ENCODE data around the gene SEMA4F. TPM values are rescaled to one million over a fixed set of nuclear protein-coding genes. Genes with fewer than 3 reads are reported as not detected.

The SEMA4F gene
- total RNA-seq, 1 experiment from 2014 or later, result 39.2 TPM

DNA sequence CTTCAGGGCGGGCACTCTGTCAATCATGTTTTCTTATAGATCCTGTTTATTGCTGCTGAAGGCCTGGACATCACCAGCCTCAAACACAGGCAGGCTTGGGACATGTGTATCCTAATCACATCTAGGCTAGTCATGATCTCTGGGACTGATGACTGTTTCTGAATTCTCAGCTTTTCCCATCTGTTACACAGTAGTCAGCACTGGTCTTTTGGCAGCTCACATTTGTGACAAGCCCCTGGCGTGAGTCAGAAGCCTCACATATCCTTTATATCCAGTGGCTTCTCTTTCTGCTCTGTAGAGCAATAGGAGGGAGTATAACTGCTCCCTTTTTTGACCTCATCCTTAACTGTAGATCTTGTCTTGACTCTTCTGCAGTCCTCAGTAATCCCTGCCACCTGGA, 4.5 kb downstream of the SEMA4F start:
- no peak for DNase-seq (ENCODE audit: low spot score)

DNA sequence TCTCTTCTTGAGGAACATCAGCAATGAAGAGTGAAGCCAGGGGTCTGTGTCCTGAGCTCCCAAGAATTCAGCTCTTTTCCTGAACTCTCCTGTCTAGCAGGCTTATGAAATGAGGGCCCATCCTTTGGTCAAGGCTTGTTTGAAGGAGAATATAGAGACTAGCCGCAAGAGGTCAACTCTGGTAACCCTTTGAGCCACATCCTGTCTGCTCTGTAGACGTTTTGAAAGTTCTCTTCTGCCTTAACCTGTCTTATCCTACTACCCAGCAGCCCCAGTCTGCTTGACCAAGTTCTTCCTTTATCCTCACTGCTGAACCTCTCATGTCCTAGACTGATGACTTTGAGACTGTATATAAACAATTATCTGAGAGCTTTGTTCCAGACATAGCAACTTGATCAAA, 5.4 kb downstream of the SEMA4F start:
- DNase-seq (ENCODE audit: low spot score), result no peak

DNA sequence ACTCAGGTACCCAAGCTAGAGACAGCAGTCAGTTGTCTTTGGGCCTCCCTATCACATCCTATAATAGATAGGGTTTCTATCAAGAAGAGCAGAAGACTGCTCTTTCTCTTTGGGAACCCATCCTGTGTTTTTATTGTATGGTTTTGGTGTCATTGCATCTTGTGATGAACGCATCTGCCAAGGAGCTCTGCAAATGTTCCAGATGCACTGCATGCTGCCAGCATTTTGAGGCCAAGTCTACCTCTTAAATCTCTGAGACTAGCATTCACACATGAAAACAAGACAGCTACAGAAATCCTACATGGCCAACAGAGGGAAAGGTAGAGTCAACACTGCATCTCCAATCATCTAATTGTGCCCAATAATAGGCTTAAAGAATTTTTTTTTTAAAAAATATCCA, 14.0 kb downstream of the SEMA4F start:
- no peak for DNase-seq (ENCODE audit: low spot score)

DNA sequence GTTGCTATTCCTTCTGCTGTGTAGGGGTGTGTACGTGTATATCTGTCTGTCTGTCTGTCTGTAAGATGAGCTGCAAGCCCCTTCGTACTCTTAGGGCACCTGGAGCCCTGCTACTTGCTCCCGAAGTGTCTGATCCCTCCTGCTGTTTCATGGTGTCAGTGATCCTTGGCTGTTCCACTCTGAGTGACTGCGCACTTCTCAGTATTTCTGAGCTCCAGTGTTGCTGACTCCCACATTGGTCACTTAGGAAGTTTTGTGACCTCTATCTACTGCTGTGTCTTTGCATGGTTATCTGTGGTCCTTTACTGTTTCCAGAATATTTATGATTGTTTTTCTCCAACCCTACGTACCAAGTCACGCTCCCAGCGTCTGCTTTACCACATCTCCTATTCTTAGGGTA, 16.2 kb downstream of the SEMA4F start:
- DNase-seq (ENCODE audit: low spot score), result no peak

DNA sequence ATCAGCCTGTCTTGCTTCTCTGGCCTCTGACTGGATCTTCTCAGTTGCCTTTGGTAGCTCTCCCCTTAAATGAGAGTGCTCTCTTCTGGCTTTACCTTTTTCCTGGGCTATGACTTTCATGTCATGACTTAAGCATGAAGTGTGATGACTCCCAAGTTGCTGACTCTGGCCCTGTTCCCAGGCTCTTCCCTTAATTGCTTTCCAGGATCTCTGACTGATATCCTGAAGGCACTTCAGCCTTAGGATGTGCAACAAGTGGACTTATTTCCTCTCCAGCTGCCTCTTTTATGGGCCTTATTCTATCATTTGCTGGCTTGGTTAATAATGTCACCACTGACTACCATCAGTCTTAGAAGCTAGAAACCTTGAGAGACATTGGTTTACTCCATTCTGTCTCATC, 17.4 kb downstream of the SEMA4F start:
- DNase-seq (ENCODE audit: low spot score), result peak; percentile 63

DNA sequence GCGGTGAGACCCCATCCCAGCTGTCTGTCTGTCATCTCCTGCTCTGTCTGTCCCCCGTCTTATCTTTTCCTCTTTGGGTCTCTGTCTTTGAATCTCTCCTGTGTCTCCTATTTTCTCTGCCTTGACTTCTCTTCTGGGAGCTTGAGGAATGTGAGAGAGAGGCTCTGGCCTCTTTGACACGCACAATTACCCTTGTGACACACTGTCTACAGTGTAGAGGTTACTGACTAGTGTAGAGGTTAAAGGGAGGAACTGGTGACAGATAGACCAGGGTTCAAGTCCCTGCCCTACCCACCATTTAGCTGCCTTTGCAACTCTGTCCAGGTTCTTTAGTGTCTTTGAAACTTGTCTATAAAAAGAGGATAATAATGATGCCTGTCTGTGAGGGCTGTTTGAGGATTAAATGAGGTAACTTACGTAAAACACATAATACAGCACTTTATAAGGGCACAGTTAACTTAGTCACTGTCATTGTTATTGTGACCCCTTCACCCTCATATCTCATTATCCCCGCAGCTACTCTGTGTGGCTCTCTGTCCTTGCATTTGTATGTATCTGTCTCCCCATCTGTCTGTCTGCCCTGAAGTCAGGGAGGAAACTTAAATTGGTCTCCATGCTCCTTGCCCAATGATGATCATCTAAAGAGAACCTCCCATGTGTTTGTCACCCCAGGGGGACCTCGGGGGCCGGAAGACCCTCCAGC, 19.9 kb downstream of the SEMA4F start:
- DNase-seq (ENCODE audit: low spot score), result no peak

DNA sequence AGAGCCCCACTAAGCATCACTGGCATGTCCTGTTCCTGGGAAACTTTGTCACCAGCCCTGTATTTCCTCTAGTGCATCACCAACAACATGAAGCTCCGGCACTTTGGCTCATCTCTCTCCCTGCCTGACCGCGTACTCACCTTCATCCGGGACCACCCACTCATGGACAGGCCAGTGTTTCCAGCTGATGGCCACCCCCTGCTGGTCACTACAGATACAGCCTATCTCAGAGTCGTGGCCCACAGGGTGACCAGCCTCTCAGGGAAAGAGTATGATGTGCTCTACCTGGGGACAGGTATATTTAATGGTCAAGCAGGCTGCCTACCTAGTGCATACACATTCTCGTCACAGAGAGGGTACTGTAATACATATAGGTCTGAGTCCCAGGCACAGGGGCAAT, 21.0 kb downstream of the SEMA4F start:
- no peak for DNase-seq (ENCODE audit: low spot score)

DNA sequence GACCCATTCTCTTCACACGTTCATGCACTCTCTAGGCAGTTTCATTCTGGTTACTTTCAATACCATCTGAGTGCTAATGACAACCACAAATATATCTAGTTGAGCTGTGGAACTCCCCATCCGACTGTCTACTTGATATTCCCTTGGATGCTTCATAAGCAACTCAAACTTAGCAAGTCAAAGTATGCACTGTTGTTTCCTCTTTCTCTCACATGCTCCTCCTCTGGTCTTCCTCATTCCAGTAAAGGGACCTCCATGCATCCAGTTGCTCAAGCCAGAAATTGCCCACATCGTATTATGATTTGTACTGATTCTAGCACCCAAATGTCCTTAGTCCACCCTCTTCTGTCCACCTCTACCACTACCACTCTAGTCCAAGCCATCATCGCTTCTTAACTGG, 22.3 kb downstream of the SEMA4F start:
- no peak for DNase-seq (ENCODE audit: low spot score)

DNA sequence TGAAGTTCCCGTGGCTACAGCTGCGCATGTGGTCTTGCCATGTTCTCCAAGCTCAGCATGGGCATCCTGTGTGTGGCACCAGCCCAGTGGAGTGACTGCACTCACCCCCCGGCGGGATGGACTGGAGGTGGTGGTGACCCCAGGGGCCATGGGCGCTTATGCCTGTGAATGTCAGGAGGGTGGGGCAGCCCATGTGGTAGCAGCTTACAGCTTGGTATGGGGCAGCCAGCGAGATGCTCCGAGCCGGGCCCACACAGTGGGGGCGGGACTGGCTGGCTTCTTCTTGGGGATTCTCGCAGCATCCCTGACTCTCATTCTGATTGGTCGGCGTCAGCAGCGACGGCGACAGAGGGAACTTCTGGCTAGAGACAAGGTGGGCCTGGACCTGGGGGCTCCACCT, 25.6 kb downstream of the SEMA4F start:
- DNase-seq (ENCODE audit: low spot score), result no peak

DNA sequence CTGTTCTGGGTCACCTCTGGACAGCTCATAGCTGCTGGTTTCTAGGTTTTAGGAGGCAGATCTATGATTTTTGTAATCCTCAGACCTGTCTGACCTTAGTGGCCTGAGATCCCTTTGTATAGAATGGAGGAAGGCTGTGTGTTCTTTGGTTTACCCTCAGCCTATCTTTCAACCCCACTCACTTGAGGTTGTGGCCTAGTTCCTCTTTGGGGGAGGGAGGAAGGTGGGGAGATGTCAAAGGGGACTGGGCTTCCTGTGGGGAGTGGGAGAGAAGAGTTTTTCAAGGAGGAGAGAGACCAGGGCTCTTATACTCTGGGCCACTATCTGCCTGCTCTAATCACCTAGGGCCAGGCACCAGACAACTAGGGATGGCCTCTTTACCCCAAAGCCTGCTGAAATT, 28.5 kb downstream of the SEMA4F start:
- DNase-seq (ENCODE audit: low spot score), result no peak

DNA sequence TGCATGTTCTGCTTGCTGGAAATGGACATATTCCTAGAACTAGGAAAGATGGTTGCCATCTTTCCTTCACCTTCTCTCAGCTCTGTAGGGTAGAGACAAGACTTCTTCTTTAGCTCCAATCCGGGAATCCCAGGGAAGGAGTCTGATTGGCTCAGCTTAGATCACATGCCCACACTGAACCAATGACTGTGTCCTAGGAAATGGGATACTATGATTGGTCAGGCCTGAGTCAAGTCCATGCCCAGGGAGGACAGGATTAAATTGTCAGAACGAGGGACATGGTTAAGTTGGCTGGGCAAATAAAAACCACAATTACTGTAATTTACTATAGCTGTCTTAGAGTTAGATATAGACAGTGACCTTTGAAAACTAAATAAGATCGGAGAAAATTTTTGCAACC, 31.4 kb downstream of the SEMA4F start:
- DNase-seq (ENCODE audit: low spot score), result no peak

DNA sequence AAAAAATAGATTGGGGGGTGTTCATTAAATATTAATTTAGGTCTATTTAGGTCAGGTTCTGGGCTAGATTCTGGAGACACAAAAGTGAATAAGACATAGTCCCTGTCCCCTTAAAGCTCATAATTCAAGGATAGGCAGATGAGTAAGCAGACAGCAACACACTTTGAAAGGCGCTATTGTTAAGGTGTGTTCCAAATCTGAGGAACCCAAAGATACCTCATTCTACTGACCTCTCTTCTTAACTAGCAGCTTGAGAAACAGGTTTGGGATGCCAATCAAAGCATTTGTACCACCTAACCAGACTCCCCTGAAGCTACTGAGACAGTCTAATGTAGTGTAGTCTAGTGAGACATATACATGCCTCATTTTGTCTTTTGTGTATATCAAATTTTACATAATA, 34.8 kb downstream of the SEMA4F start:
- DNase-seq (ENCODE audit: low spot score), result no peak

DNA sequence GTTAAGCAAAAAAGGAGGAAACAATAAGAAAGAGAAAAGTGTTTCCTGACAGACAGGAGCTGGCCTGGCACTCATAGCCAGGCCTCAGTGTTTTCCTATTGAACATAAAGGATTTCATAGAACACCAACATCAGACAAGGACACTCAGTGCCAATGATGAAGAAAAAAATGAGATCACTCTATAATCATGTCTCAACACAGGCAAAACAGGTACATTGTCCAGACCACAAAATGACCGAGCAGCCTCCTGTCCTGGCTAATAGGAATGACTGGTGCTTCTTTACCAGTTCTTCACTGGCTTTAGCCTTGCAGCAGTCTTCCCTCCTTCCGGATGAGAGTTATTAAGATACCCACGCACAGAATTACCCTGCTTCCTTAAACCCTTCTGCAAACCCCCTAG, 35.6 kb downstream of the SEMA4F start:
- DNase-seq (ENCODE audit: low spot score), result no peak

DNA sequence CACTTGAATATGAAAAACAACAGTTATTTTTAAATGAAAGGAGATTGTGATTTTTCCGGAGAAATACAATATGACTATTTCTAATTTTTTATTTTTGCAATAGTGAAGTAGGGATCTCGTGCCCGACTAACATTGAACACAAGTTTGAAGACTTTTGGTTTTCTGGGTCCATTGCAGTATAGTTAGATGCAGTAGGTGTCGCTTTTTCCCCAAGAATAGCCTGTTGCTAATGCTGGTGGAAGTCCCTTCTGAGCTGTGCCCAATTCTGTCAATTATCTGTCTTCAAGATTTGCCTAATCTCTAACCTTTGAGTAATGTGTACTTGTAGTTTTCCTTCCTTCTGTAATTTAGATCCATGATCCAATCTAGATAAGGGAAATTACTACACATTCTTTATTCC, 36.5 kb downstream of the SEMA4F start:
- peak; percentile 66 for DNase-seq (ENCODE audit: low spot score)

DNA sequence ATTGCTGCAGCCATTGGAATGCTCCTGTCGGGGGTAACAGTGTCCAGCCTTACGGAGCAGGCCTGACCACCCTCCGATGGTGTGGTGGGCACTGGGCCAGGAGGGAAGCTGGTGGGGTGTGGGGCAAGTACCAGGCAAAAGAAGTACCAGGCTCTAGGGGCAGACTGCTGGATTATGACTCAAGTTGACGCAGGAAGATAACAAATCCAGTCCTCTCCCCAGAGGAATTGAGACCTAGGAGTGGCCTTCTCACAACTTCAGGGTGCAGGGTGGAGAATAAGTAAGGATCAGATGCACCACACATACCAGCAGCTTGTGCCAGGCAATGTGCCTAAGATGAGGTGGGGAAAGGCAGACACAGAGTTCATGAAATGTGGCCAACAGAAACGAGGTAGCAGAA, 37.9 kb downstream of the SEMA4F start:
- no peak for DNase-seq (ENCODE audit: low spot score)

DNA sequence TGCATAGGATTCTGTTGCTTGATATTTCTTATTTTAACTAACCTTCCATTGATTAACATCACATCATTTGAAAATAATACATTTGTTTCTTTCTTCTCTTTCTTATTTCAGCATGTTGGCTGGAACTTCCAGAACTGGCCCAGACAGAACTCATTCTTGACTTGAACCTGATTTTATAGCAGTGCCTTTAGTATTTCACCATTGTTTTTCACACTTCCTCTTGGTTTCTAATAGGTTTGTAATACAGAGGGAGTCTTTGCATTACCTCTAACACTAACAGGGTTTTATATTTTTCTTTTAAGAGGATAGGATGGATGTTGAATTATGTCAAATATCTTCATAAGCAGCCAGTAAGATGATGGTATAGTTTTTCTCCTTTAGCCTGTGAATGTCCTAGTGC, 39.2 kb downstream of the SEMA4F start:
- DNase-seq (ENCODE audit: low spot score), result no peak

DNA sequence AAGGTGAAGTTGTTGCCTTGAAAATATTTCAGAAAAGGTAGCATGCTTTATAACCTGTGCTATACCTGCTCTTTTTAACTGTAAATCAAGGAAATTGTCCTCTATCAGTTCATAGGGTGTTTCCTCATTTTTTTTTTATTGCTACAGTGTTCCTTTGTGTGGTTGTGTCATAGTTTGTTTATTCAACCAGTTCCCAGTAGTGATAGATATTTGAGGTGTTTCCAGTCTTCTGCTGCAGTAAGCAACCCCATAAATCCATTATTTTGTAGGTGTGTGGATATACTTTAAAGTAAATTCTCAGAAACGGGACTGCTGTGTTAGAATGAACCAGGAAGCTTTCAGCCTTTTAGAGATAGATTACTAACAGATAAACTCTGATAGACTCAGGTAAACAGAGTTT, 39.6 kb downstream of the SEMA4F start:
- no peak for DNase-seq (ENCODE audit: low spot score)

DNA sequence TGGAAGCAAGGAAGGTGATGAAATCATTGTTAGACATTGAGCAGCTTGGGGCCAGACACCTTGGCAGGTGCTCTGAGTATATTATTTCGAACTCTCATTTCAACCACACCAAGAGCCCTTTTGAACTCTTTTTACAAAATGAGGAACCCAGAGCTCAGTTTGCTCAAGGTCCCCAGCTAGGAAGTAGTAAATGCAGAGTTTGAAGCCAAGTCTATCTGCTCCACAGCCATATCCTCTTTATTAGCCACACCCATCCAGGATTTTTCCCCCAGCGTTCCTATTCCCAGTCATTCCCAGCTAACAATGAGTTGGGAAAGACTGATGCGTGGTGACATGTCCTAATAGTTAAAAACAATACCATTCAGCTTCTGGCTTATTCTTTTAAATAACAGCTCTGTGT, 40.2 kb downstream of the SEMA4F start:
- DNase-seq (ENCODE audit: low spot score), result no peak

DNA sequence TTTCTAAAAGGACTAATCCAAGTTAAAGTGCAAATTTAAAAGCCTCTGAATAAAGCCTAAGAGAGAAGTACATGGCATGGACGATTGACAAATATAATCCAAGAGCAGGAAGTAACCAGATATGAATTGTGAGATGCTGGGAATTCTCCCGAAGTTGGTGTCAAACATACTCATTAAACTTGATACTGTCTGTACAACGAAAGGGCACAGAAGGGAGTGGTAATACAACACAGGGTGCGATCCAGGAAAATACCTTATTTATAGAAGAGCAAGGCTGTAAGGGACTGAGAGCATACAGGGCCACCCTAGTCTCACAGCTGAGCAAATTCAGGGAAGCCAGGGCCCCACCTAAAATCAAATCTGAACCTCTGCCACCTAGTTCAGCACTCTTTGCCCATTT, 41.6 kb downstream of the SEMA4F start:
- no peak for DNase-seq (ENCODE audit: low spot score)

DNA sequence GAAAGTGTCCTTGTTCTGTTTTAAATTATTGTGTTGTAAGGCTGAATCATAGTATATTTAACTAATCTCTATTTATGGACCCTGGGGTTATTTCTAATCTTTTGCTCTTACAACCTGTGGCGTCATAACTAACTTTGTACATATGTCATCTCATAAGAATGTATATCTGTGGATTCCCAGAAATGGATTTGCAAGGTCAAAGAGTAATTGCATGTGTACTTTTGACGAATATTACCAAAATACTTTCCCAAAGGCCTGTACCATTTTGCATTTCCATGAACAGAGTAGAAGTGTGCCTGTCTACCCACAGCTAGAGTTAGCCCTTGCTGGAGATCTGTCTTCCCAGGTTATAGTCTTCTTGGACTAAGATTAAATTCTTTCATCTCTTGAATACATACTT, 42.8 kb downstream of the SEMA4F start:
- DNase-seq (ENCODE audit: low spot score), result no peak

DNA sequence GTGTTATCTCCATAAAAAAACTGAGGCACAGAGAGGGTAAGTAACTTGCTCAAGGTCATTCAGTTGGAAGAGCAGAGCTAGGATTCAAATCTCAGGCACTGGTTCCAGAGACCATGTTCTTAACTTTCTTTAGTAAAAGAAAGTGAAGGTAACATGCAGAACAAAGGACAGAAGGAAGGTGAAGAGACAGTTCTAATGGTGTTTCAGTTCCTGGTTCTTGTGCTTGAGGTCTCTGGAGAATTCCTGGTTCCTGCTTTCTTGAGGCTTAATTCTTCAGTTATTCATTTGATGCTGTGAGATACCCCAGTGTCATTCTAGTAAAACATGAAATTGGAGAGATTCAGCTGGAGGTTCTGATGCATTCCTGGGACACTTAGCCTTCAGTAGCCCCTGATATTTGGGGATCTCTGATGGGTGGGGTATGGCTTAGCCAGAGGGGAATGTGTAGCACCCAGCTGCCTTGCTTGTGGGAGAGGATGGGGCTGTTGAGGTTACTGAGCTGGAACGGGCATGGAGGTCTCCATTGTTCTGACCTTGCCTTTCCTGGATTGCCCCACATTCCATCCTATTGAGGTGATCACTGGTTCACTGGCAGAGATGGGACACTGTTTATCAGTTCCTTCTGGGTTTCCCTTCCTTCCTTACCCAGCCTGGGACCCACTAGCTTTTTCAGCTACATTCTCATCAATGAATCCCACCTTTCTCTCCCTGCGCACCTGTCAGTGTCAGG, 46.8 kb downstream of the SEMA4F start:
- DNase-seq (ENCODE audit: low spot score), result no peak

DNA sequence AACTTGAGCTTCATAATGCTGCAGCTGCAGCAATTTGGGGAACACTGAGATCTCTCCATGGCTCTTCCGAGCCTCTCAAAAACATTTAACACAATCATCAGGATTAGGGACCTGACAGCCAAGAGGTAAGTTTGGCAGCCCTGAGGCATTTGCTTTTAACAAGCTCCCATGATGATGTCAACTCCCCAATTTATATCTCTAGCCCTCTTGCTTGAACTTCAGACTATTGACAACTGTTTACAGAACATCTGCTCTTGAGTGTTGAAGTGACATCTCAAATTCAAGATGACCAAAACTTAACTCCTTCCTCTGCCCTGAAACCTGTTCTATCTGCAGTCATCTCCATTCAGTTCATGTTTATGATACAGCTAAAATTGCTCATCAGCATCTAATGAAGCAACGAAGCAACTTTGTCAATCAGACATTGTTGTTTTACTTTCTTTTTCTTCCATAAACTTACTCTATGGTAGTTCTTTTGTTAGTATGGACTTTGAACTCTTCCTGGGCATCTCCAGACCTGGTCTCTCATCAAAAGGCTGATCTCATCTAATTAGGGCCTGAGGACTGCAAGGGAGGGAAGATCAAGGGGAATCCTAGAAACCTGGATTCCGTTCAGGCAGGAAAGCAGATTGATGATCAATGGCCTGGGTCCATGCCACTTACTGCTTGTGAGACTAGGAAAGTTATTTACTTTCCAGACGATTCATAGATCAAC, 48.1 kb downstream of the SEMA4F start:
- DNase-seq (ENCODE audit: low spot score), result no peak

DNA sequence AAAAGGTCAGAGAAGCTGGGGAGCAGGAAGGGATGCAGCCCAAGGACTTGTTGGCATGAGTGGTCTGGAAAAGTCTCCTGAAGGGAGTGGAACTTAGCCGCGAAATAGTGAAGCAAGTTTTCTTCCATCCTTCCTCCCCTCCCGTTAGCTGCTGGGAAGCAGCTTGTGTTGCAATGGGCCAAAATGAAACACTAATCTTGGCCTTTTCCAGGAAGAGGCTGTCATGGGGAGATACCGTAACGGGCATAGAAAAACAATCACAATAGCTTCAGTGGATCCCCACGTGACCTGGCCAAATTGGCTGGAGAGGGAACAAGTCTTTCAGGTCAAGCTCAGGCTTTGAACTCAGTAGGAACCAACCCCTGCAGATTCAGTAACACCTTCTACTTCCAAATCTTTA, 49.3 kb downstream of the SEMA4F start:
- no peak for DNase-seq (ENCODE audit: low spot score)
